ENCODE results near the gene TMEM144.

GRCh38 chr4:158274636-158275035, 64.3 kb downstream of the TMEM144 start:
- TF ChIP-seq CTCF (IDR thresholded peaks at IDR 0.05) (no peak), POLR2A (IDR thresholded peaks at IDR 0.05) (no peak)
